Activated T-cell treated with anti-CD3 and anti-CD28 coated beads, Interleukin-2, amount 50 U/mL, for 48 hours (primary cell): Measurements from ENCODE around the gene SH3GL1.
A peak's percentile ranks its signal among the peaks of the same experiment; 100 is the strongest.

ENCODE experiments used
- DNase-seq, 2 experiments: peaks; one replicate each; pipeline ENCODE4 v3.0.0-alpha.2; 2020

Gene SH3GL1

GRCh38 chr19:4396949-4397783 lies 3.2 kb downstream of the SH3GL1 start:
- no peak for DNase-seq

GRCh38 chr19:4393947-4394590 lies 6.3 kb downstream of the SH3GL1 start:
- no peak for DNase-seq

GRCh38 chr19:4391701-4392483 lies 8.5 kb downstream of the SH3GL1 start:
- no peak for DNase-seq

- no peak for DNase-seq
Observed at GRCh38 chr19:4391306-4391693, 9.0 kb downstream of the SH3GL1 start.

- no peak for DNase-seq
Observed at GRCh38 chr19:4390567-4391305, 9.6 kb downstream of the SH3GL1 start.

- DNase-seq, result no peak
Observed at GRCh38 chr19:4390017-4390566, 10.3 kb downstream of the SH3GL1 start.

GRCh38 chr19:4389511-4390016 lies 10.8 kb downstream of the SH3GL1 start:
- DNase-seq, result no peak

GRCh38 chr19:4389064-4389375 lies 11.3 kb downstream of the SH3GL1 start:
- no peak for DNase-seq

- DNase-seq, result no peak
Observed at GRCh38 chr19:4388337-4389063, 11.8 kb downstream of the SH3GL1 start.

- no peak for DNase-seq
Observed at GRCh38 chr19:4386041-4386782, 14.1 kb downstream of the SH3GL1 start.

- DNase-seq, result no peak
Observed at GRCh38 chr19:4385291-4386040, 14.9 kb downstream of the SH3GL1 start.

GRCh38 chr19:4380254-4380727 lies 20.1 kb downstream of the SH3GL1 start:
- DNase-seq, result peak; percentile 59 to 65

GRCh38 chr19:4379383-4380253 lies 20.7 kb downstream of the SH3GL1 start:
- DNase-seq, result peak; percentile 61 to 69

GRCh38 chr19:4378886-4379285 lies 21.5 kb downstream of the SH3GL1 start:
- no peak for DNase-seq

GRCh38 chr19:4376991-4377781 lies 23.2 kb downstream of the SH3GL1 start:
- DNase-seq, result no peak

GRCh38 chr19:4376671-4376990 lies 23.7 kb downstream of the SH3GL1 start:
- DNase-seq, result no peak

- DNase-seq, result no peak
Observed at GRCh38 chr19:4376028-4376670, 24.2 kb downstream of the SH3GL1 start.
